ENCODE results near the gene SNX14. TPM values are rescaled to one million over a fixed set of nuclear protein-coding genes. Genes with fewer than 3 reads are reported as not detected.
A peak's percentile ranks its signal among the peaks of the same experiment; 100 is the strongest.
"Not testable (repeated sequence)": the region's sequence is repeated elsewhere in the genome, so short reads cannot be mapped to it uniquely, and the experiment has no call there.

The SNX14 gene
- total RNA-seq, 1 donor from 2014 or later = 89.5 TPM

DNA sequence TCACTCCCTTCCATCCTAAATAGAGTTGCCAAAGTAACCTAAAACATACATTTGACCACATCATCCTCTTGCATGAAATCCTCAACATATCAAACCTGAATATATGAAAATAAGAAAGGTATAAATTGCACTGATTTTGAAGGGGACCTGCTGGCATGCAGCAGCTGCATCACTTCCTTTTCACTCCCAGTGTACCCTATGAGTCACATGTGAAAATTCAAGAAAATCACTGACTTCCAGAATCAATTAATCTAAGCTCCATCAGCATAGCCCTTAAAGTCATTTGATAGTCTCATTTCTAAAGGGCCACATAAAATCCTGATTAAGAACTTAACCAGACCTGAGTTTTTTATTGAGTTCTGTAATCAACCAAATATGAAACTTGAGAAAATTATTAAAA, 24.3 kb downstream of the SNX14 start:
- H3K4me2 ChIP-seq (ENCODE audit: low read length) = peak overlapping the region; percentile 12
- Mint-ChIP-seq H3K27me3 (ENCODE audit: low read depth, unreplicated experiment) (no peaks in the 10 kb centered on the region), H3K36me3 (ENCODE audit: low read depth, unreplicated experiment) (peaks cover 1% of the 10 kb centered on the region), H3K27ac (ENCODE audit: unreplicated experiment) (peak overlapping the region; percentile 70), H3K9me3 (ENCODE audit: unreplicated experiment) (no peaks in the 10 kb centered on the region), H3K4me3 (ENCODE audit: unreplicated experiment) (no peak overlapping the region), H3K4me1 (ENCODE audit: low read depth, unreplicated experiment) (peaks cover 4% of the 10 kb centered on the region)
- FAIRE-seq (no peak), DNase-seq (ENCODE audit: low read depth) (peak; percentile 43)
- H3K4me1 ChIP-seq (ENCODE audit: insufficient read depth, low read length) = peaks cover 5% of the 10 kb centered on the region
- H3K9ac ChIP-seq (ENCODE audit: low read length) = no peak overlapping the region
- H4K20me1 ChIP-seq (ENCODE audit: insufficient read depth, low read length) = peaks cover 3% of the 10 kb centered on the region
- no peak overlapping the region for H3K4me3 ChIP-seq (ENCODE audit: insufficient read depth, low read depth, low read length)
- H3K79me2 ChIP-seq (ENCODE audit: insufficient read depth, low read length) = peaks cover 16% of the 10 kb centered on the region
- H3K27me3 ChIP-seq (ENCODE audit: insufficient read depth, low read length) = no peaks in the 10 kb centered on the region
- no peak for TF ChIP-seq EZH2 (IDR thresholded peaks at IDR 0.05; ENCODE audit: insufficient read depth, low read length)
- TF ChIP-seq, protein P1, sequence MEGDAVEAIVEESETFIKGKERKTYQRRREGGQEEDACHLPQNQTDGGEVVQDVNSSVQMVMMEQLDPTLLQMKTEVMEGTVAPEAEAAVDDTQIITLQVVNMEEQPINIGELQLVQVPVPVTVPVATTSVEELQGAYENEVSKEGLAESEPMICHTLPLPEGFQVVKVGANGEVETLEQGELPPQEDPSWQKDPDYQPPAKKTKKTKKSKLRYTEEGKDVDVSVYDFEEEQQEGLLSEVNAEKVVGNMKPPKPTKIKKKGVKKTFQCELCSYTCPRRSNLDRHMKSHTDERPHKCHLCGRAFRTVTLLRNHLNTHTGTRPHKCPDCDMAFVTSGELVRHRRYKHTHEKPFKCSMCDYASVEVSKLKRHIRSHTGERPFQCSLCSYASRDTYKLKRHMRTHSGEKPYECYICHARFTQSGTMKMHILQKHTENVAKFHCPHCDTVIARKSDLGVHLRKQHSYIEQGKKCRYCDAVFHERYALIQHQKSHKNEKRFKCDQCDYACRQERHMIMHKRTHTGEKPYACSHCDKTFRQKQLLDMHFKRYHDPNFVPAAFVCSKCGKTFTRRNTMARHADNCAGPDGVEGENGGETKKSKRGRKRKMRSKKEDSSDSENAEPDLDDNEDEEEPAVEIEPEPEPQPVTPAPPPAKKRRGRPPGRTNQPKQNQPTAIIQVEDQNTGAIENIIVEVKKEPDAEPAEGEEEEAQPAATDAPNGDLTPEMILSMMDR (IDR thresholded peaks at IDR 0.05; ENCODE audit: insufficient read depth, low read depth, low read length) = no peak
- no peak overlapping the region for H3K27ac ChIP-seq (ENCODE audit: low read depth, low read length)
- no peaks in the 10 kb centered on the region for H3K9me3 ChIP-seq (ENCODE audit: insufficient read depth, low read depth, low read length)
- H3K36me3 ChIP-seq (ENCODE audit: insufficient read depth, low read length) = peaks cover 5% of the 10 kb centered on the region
- H2AFZ ChIP-seq (ENCODE audit: low read depth, low read length) = no peak overlapping the region

DNA sequence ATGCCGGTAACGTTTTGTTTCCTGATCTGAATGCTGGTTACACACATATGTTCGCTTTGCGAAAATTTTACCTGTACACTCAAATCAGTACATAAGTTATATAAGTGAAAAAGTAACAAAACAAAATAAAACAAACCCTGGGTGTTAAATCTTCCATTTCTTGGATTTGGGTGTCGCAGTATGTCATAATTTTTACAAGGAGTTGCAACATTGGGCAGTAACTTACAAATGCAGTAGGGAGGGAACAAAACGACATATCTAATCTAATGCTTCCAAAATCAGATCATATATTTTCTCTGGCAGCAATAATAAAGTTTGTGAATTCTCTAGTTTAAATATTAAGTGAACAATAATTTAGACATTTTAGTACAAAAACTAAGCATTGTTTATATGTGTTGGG, 25.2 kb downstream of the SNX14 start:
- Mint-ChIP-seq H3K27ac (ENCODE audit: unreplicated experiment) (no peak overlapping the region), H3K36me3 (ENCODE audit: low read depth, unreplicated experiment) (peaks cover 3% of the 10 kb centered on the region), H3K9me3 (ENCODE audit: unreplicated experiment) (no peaks in the 10 kb centered on the region), H3K4me3 (ENCODE audit: unreplicated experiment) (peak overlapping the region; percentile 21), H3K4me1 (ENCODE audit: low read depth, unreplicated experiment) (peaks cover 4% of the 10 kb centered on the region), H3K27me3 (ENCODE audit: low read depth, unreplicated experiment) (no peaks in the 10 kb centered on the region)
- H3K4me3 ChIP-seq (ENCODE audit: insufficient read depth, low read depth, low read length) = no peak overlapping the region
- DNase-seq (ENCODE audit: low read depth) = no peak
- TF ChIP-seq EZH2 (IDR thresholded peaks at IDR 0.05; ENCODE audit: insufficient read depth, low read length) = no peak
- TF ChIP-seq, protein P1 (IDR thresholded peaks at IDR 0.05; ENCODE audit: insufficient read depth, low read depth, low read length) = no peak
- no peaks in the 10 kb centered on the region for H3K9me3 ChIP-seq (ENCODE audit: insufficient read depth, low read depth, low read length)
- H3K27me3 ChIP-seq (ENCODE audit: insufficient read depth, low read length) = no peaks in the 10 kb centered on the region
- no peak overlapping the region for H2AFZ ChIP-seq (ENCODE audit: low read depth, low read length)
- H3K79me2 ChIP-seq (ENCODE audit: insufficient read depth, low read length) = peaks cover 9% of the 10 kb centered on the region
- H3K27ac ChIP-seq (ENCODE audit: low read depth, low read length) = no peak overlapping the region
- H3K4me1 ChIP-seq (ENCODE audit: insufficient read depth, low read length) = peaks cover 5% of the 10 kb centered on the region
- no peak for FAIRE-seq
- no peak overlapping the region for H3K9ac ChIP-seq (ENCODE audit: low read length)
- peaks cover 6% of the 10 kb centered on the region for H3K36me3 ChIP-seq (ENCODE audit: insufficient read depth, low read length)
- peaks cover 3% of the 10 kb centered on the region for H4K20me1 ChIP-seq (ENCODE audit: insufficient read depth, low read length)
- no peak overlapping the region for H3K4me2 ChIP-seq (ENCODE audit: low read length)

DNA sequence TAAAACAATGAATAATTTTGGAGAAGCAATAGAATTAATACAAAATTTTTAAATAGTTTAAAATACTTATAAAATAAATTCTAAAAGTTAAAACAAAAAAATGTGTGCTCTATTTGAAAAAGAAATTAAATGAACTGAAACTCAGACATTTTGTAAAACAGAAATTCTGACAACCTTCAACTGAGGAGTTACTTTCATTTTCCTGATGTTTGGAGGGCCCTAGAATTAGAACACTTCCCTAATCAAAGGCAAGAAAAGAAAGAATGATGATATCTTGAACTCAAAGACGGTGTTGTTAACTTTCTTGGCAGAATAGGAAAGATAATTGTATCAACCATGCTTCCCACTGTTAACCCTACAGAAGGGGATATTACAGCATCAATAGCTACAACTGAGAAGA, 27.9 kb downstream of the SNX14 start:
- Histone ChIP-seq H4K20me1 (ENCODE audit: insufficient read depth, low read length) (peaks cover 3% of the 10 kb centered on the region), H3K27ac (ENCODE audit: low read depth, low read length) (no peak overlapping the region), H3K27me3 (ENCODE audit: insufficient read depth, low read length) (no peaks in the 10 kb centered on the region), H3K79me2 (ENCODE audit: insufficient read depth, low read length) (no peaks in the 10 kb centered on the region), H3K4me1 (ENCODE audit: insufficient read depth, low read length) (peaks cover 5% of the 10 kb centered on the region), H2AFZ (ENCODE audit: low read depth, low read length) (no peak overlapping the region), H3K9ac (ENCODE audit: low read length) (no peak overlapping the region), H3K4me3 (ENCODE audit: insufficient read depth, low read depth, low read length) (no peak overlapping the region), H3K36me3 (ENCODE audit: insufficient read depth, low read length) (peaks cover 6% of the 10 kb centered on the region), H3K9me3 (ENCODE audit: insufficient read depth, low read depth, low read length) (no peaks in the 10 kb centered on the region), H3K4me2 (ENCODE audit: low read length) (no peak overlapping the region)
- peaks cover 3% of the 10 kb centered on the region for H3K36me3 Mint-ChIP-seq (ENCODE audit: low read depth, unreplicated experiment)
- no peak for TF ChIP-seq EZH2 (IDR thresholded peaks at IDR 0.05; ENCODE audit: insufficient read depth, low read length)
- TF ChIP-seq, protein P1 (IDR thresholded peaks at IDR 0.05; ENCODE audit: insufficient read depth, low read depth, low read length) = no peak
- DNase-seq (ENCODE audit: low read depth) = no peak
- no peaks in the 10 kb centered on the region for H3K9me3 Mint-ChIP-seq (ENCODE audit: unreplicated experiment)
- FAIRE-seq = no peak
- H3K27ac Mint-ChIP-seq (ENCODE audit: unreplicated experiment) = no peak overlapping the region
- no peak overlapping the region for H3K4me3 Mint-ChIP-seq (ENCODE audit: unreplicated experiment)
- H3K4me1 Mint-ChIP-seq (ENCODE audit: low read depth, unreplicated experiment) = peaks cover 4% of the 10 kb centered on the region
- H3K27me3 Mint-ChIP-seq (ENCODE audit: low read depth, unreplicated experiment) = no peaks in the 10 kb centered on the region

DNA sequence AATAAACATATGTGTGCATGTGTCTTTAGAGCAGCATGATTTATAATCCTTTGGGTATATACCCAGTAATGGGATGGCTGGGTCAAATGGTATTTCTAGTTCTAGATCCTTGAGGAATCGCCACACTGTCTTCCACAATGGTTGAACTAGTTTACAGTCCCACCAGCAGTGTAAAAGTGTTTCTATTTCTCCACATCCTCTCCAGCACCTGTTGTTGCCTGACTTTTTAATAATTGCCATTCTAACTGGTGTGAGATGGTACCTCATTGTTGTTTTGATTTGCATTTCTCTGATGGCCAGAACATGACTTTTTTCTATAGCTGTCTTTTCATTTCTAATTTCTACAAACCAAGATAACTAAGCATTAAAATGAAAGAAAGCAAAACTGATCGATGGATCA, 29.4 kb downstream of the SNX14 start:
- H3K27me3 ChIP-seq (ENCODE audit: insufficient read depth, low read length); H3K79me2 ChIP-seq (ENCODE audit: insufficient read depth, low read length); FAIRE-seq; H3K4me3 Mint-ChIP-seq (ENCODE audit: unreplicated experiment); H3K9me3 Mint-ChIP-seq (ENCODE audit: unreplicated experiment); H3K4me1 Mint-ChIP-seq (ENCODE audit: low read depth, unreplicated experiment); H2AFZ ChIP-seq (ENCODE audit: low read depth, low read length); H3K36me3 Mint-ChIP-seq (ENCODE audit: low read depth, unreplicated experiment); H3K4me2 ChIP-seq (ENCODE audit: low read length); H3K27me3 Mint-ChIP-seq (ENCODE audit: low read depth, unreplicated experiment); H3K4me3 ChIP-seq (ENCODE audit: insufficient read depth, low read depth, low read length); DNase-seq (ENCODE audit: low read depth); H3K27ac ChIP-seq (ENCODE audit: low read depth, low read length); H3K4me1 ChIP-seq (ENCODE audit: insufficient read depth, low read length); H3K27ac Mint-ChIP-seq (ENCODE audit: unreplicated experiment); H3K9me3 ChIP-seq (ENCODE audit: insufficient read depth, low read depth, low read length); H3K36me3 ChIP-seq (ENCODE audit: insufficient read depth, low read length); H3K9ac ChIP-seq (ENCODE audit: low read length); H4K20me1 ChIP-seq (ENCODE audit: insufficient read depth, low read length): not testable (repeated sequence)

Data from astrocyte (in vitro differentiated cells and primary cell).